ENCODE measurements around the gene ARHGAP31.
A peak's percentile ranks its signal among the peaks of the same experiment; 100 is the strongest.

Gene ARHGAP31

DNA sequence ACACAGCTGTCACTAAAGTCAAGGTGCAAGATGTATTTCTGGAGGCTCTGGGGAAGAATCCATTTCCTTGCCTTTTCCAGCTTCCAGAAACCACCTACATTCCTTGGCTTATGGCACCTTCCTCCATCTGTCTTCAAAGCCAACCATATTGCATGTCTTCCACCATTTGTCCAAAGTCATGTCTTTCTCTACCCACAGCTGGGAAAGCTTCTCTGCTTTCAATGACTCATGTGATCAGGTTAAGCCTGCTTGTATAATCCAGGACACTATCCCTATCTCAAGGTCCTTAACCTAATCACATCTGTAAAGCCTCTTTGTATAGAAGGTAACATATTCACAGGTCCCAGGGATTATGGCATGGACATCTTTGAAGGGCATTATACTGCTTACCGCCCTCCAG is 14.2 kb downstream of the ARHGAP31 start:
- ATAC-seq = no peak
- TF ChIP-seq ESRRG (CRISPR knock-in tag; IDR thresholded peaks at IDR 0.05) = no peak
- TF ChIP-seq PPARA (CRISPR knock-in tag; IDR thresholded peaks at IDR 0.05; ENCODE audit: borderline replicate concordance) = no peak
- no peak for TF ChIP-seq TCF4 (CRISPR knock-in tag; IDR thresholded peaks at IDR 0.05; ENCODE audit: borderline replicate concordance)
- TF ChIP-seq CSRNP3 (CRISPR knock-in tag; IDR thresholded peaks at IDR 0.05) = no peak
- TF ChIP-seq ZFP3 (CRISPR knock-in tag; IDR thresholded peaks at IDR 0.05) = no peak
- TF ChIP-seq CSDC2 (CRISPR knock-in tag; IDR thresholded peaks at IDR 0.05) = no peak
- TF ChIP-seq ZC3H10 (CRISPR knock-in tag; IDR thresholded peaks at IDR 0.05) = no peak
- TF ChIP-seq OSR1 (CRISPR knock-in tag; IDR thresholded peaks at IDR 0.05) = no peak
- no peak for TF ChIP-seq GLIS3 (CRISPR knock-in tag; IDR thresholded peaks at IDR 0.05)
- TF ChIP-seq ARNTL (CRISPR knock-in tag; IDR thresholded peaks at IDR 0.05; ENCODE audit: borderline replicate concordance, low read depth) = no peak
- TF ChIP-seq, protein P1, sequence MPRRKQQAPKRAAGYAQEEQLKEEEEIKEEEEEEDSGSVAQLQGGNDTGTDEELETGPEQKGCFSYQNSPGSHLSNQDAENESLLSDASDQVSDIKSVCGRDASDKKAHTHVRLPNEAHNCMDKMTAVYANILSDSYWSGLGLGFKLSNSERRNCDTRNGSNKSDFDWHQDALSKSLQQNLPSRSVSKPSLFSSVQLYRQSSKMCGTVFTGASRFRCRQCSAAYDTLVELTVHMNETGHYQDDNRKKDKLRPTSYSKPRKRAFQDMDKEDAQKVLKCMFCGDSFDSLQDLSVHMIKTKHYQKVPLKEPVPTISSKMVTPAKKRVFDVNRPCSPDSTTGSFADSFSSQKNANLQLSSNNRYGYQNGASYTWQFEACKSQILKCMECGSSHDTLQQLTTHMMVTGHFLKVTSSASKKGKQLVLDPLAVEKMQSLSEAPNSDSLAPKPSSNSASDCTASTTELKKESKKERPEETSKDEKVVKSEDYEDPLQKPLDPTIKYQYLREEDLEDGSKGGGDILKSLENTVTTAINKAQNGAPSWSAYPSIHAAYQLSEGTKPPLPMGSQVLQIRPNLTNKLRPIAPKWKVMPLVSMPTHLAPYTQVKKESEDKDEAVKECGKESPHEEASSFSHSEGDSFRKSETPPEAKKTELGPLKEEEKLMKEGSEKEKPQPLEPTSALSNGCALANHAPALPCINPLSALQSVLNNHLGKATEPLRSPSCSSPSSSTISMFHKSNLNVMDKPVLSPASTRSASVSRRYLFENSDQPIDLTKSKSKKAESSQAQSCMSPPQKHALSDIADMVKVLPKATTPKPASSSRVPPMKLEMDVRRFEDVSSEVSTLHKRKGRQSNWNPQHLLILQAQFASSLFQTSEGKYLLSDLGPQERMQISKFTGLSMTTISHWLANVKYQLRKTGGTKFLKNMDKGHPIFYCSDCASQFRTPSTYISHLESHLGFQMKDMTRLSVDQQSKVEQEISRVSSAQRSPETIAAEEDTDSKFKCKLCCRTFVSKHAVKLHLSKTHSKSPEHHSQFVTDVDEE (CRISPR knock-in tag; IDR thresholded peaks at IDR 0.05) = no peak
- no peak for TF ChIP-seq ZNF8 (CRISPR knock-in tag; IDR thresholded peaks at IDR 0.05)
- TF ChIP-seq PATZ1 (CRISPR knock-in tag; IDR thresholded peaks at IDR 0.05; ENCODE audit: borderline replicate concordance) = no peak

GRCh38 chr3:119309591-119309990 is 15.4 kb downstream of the ARHGAP31 start:
- no peak for TF ChIP-seq GLIS3 (CRISPR knock-in tag; IDR thresholded peaks at IDR 0.05)
- TF ChIP-seq ESRRG (CRISPR knock-in tag; IDR thresholded peaks at IDR 0.05) = no peak
- TF ChIP-seq ARNTL (CRISPR knock-in tag; IDR thresholded peaks at IDR 0.05; ENCODE audit: borderline replicate concordance, low read depth) = no peak
- TF ChIP-seq CSRNP3 (CRISPR knock-in tag; IDR thresholded peaks at IDR 0.05) = no peak
- no peak for TF ChIP-seq ZFP30 (CRISPR knock-in tag; IDR thresholded peaks at IDR 0.05)
- TF ChIP-seq POU6F1 (CRISPR knock-in tag; IDR thresholded peaks at IDR 0.05; ENCODE audit: borderline replicate concordance, low read depth) = no peak
- TF ChIP-seq ISL1 (CRISPR knock-in tag; IDR thresholded peaks at IDR 0.05) = no peak
- ATAC-seq = no peak; the same call in 2 of the 3 replicates

DNA sequence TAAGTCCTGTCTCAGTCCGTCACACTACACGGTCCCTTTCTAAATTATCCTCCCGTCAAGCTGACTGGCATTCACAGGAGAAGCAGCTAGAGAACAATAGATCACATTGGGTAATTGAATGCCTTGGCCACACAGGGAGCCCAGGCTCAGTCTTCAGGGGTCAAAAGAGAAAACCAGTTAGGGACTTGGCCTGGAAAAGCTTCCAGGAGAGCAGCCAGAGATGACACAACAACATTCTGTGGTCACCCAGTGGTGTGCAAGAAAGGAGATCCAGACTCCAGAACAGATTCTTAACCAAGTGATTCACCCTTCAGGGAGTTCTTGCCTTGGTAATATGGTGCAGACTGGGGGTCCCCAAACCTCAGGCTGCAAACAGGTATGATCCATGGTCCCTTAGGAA is 15.9 kb downstream of the ARHGAP31 start:
- ATAC-seq = peak; percentile 84

More for the DNA sequence above, 15.9 kb downstream of the ARHGAP31 start:
- TF ChIP-seq SNAI2 (CRISPR knock-in tag; IDR thresholded peaks at IDR 0.05) = no peak
- TF ChIP-seq PATZ1 (CRISPR knock-in tag; IDR thresholded peaks at IDR 0.05; ENCODE audit: borderline replicate concordance) = peak; percentile 55; the same call in 1 of the 2 replicates
- TF ChIP-seq GLIS3 (CRISPR knock-in tag; IDR thresholded peaks at IDR 0.05) = 0 out of 2 replicates have a peak, but pooled peaks have one; percentile 54

Data from SK-N-SH treated with all-trans-retinoic acid at 6 μM for 48 hours (cell line).